ENCODE measurements around the gene FOXJ3. TPM values are rescaled to one million over a fixed set of nuclear protein-coding genes. Genes with fewer than 3 reads are reported as not detected.

The FOXJ3 gene
- total RNA-seq, 3 donors from 2014 or later: 52.6 to 82.7 (median 57.7) TPM

- H3K4me3 ChIP-seq: no peak overlapping the region
- no peaks in the 10 kb centered on the region for H3K36me3 ChIP-seq
- no peak overlapping the region for H3K27ac ChIP-seq
- TF ChIP-seq CTCF (IDR thresholded peaks at IDR 0.05) (no peak), POLR2A (IDR thresholded peaks at IDR 0.05) (no peak), POLR2AphosphoS5 (IDR thresholded peaks at IDR 0.05) (no peak)
- no peaks in the 10 kb centered on the region for H3K27me3 ChIP-seq
- no peaks in the 10 kb centered on the region for H3K9me3 ChIP-seq
- peaks cover 0 to 9% of the 10 kb centered on the region in 2 donors for H3K4me1 ChIP-seq
- intact Hi-C loops (cut with DNase I; ENCODE audit: low total_unique reads): no loop called here
- no peak for DNase-seq (ENCODE audit: low spot score in 2 of 2)
These were observed 21.1 kb downstream of the FOXJ3 start for GRCh38 chr1:42313970-42314369.

GRCh38 chr1:42312576-42313212 is 22.3 kb downstream of the FOXJ3 start:
- DNase-seq (ENCODE audit: low spot score in 2 of 2): peak in 1 of 2 donors; percentile 58
- no peaks in the 10 kb centered on the region for H3K36me3 ChIP-seq
- H3K27me3 ChIP-seq: no peaks in the 10 kb centered on the region
- H3K4me1 ChIP-seq: peaks cover 0 to 9% of the 10 kb centered on the region in 2 donors
- TF ChIP-seq POLR2AphosphoS5 (IDR thresholded peaks at IDR 0.05) (peak in 1 of 3 donors; percentile 37), POLR2A (IDR thresholded peaks at IDR 0.05) (no peak), CTCF (IDR thresholded peaks at IDR 0.05) (no peak)
- no peak overlapping the region for H3K4me3 ChIP-seq
- peak overlapping the region; percentile 69 to 73 for H3K27ac ChIP-seq
- no peaks in the 10 kb centered on the region for H3K9me3 ChIP-seq
- intact Hi-C loops (cut with DNase I; ENCODE audit: low total_unique reads): no loop called here

GRCh38 chr1:42311897-42312296 is 23.1 kb downstream of the FOXJ3 start:
- intact Hi-C loops (cut with DNase I; ENCODE audit: low total_unique reads): no loop called here
- Histone ChIP-seq H3K27me3 (no peaks in the 10 kb centered on the region), H3K4me1 (peaks cover 0 to 9% of the 10 kb centered on the region in 2 donors), H3K9me3 (no peaks in the 10 kb centered on the region), H3K36me3 (no peaks in the 10 kb centered on the region), H3K27ac (peak overlapping the region in 1 of 2 donors; percentile 69), H3K4me3 (no peak overlapping the region)
- TF ChIP-seq POLR2A (IDR thresholded peaks at IDR 0.05) (no peak), POLR2AphosphoS5 (IDR thresholded peaks at IDR 0.05) (no peak), CTCF (IDR thresholded peaks at IDR 0.05) (no peak)
- DNase-seq (ENCODE audit: low spot score in 2 of 2): no peak

GRCh38 chr1:42311138-42311537 is 23.9 kb downstream of the FOXJ3 start:
- no peak for DNase-seq (ENCODE audit: low spot score in 2 of 2)
- H3K4me1 ChIP-seq: peaks cover 0 to 9% of the 10 kb centered on the region in 2 donors
- H3K36me3 ChIP-seq: no peaks in the 10 kb centered on the region
- no peak overlapping the region for H3K27ac ChIP-seq
- no peaks in the 10 kb centered on the region for H3K9me3 ChIP-seq
- intact Hi-C loops (cut with DNase I; ENCODE audit: low total_unique reads): no loop called here
- TF ChIP-seq CTCF (IDR thresholded peaks at IDR 0.05) (no peak), POLR2AphosphoS5 (IDR thresholded peaks at IDR 0.05) (no peak), POLR2A (IDR thresholded peaks at IDR 0.05) (no peak)
- no peaks in the 10 kb centered on the region for H3K27me3 ChIP-seq
- H3K4me3 ChIP-seq: no peak overlapping the region

GRCh38 chr1:42306977-42307376 is 28.1 kb downstream of the FOXJ3 start:
- no peak for DNase-seq (ENCODE audit: low spot score in 2 of 2)
- no peaks in the 10 kb centered on the region for H3K9me3 ChIP-seq

More at GRCh38 chr1:42306977-42307376, 28.1 kb downstream of the FOXJ3 start:
- Histone ChIP-seq H3K27me3 (no peaks in the 10 kb centered on the region), H3K4me1 (no peaks in the 10 kb centered on the region), H3K27ac (no peak overlapping the region), H3K36me3 (no peaks in the 10 kb centered on the region), H3K4me3 (no peak overlapping the region)
- intact Hi-C loops (cut with DNase I; ENCODE audit: low total_unique reads): no loop called here
- TF ChIP-seq POLR2A (IDR thresholded peaks at IDR 0.05) (no peak), CTCF (IDR thresholded peaks at IDR 0.05) (no peak), POLR2AphosphoS5 (IDR thresholded peaks at IDR 0.05) (no peak)

Data from breast epithelium (tissue), 4 donors.